ENCODE results near the gene PLPP4.

DNA sequence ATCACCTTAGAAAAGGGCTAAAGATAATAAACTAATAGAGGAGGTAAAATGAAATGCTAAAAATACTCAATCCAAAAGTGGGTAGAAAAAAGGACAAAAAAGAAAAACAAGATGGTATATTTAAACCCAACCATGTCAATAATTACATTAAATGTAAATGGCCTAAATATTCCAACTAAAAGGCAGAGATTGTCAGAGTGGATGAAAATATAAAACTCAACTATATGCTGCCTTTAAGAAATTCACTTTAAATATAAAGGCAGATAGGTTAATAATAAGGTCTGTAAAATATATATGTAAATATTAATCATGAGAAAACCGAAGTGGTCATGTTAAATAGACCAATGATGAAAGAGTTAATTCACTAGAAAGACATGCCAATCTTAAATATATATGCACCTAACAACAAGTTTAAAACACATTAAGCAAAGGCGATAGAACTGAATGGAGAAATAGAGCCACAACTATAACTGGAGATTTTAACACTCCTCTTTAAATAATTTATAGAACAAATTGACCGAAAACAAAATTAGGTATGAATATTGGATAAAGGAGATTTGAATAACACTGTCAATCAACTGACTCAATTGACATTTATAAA, 159.4 kb downstream of the PLPP4 start:
- TF ChIP-seq, protein P1, sequence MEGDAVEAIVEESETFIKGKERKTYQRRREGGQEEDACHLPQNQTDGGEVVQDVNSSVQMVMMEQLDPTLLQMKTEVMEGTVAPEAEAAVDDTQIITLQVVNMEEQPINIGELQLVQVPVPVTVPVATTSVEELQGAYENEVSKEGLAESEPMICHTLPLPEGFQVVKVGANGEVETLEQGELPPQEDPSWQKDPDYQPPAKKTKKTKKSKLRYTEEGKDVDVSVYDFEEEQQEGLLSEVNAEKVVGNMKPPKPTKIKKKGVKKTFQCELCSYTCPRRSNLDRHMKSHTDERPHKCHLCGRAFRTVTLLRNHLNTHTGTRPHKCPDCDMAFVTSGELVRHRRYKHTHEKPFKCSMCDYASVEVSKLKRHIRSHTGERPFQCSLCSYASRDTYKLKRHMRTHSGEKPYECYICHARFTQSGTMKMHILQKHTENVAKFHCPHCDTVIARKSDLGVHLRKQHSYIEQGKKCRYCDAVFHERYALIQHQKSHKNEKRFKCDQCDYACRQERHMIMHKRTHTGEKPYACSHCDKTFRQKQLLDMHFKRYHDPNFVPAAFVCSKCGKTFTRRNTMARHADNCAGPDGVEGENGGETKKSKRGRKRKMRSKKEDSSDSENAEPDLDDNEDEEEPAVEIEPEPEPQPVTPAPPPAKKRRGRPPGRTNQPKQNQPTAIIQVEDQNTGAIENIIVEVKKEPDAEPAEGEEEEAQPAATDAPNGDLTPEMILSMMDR (IDR thresholded peaks at IDR 0.05), result no peak
- TF ChIP-seq POLR2A (IDR thresholded peaks at IDR 0.05), result no peak
